Fibroblast of lung (primary cell): ENCODE measurements around the gene SPRING1. TPM values are rescaled to one million over a fixed set of nuclear protein-coding genes. Genes with fewer than 3 reads are reported as not detected.
A peak's percentile ranks its signal among the peaks of the same experiment; 100 is the strongest.

Experiments used
- DNase-seq, 2 donors: peaks; one replicate each; pipeline versions ENCODE4 v3.0.0 to v3.0.0-alpha.2; 2010; ENCODE audit warnings: low read depth in 2 of 2
- H2AFZ ChIP-seq: 2 replicates; pipeline ENCODE4 v1.5.1; 2012; ENCODE audit warnings: low read length, control low read depth, inconsistent platforms
- H3K27ac ChIP-seq: 2 replicates; pipeline ENCODE4 v1.5.1; 2011; ENCODE audit warnings: low read length, control low read depth; ENCODE audit not compliant: insufficient read depth
- H3K27me3 ChIP-seq: 2 replicates; pipeline ENCODE4 v1.5.1; 2011; ENCODE audit warnings: mild to moderate bottlenecking, low read length; ENCODE audit not compliant: control insufficient read depth, insufficient read depth
- H3K36me3 ChIP-seq: 2 replicates; pipeline ENCODE4 v1.5.1; 2011; ENCODE audit warnings: low read length; ENCODE audit not compliant: control insufficient read depth, insufficient read depth
- H3K4me1 ChIP-seq: 2 replicates; pipeline ENCODE4 v1.5.1; 2011; ENCODE audit warnings: low read length; ENCODE audit not compliant: control insufficient read depth, insufficient read depth; ENCODE audit errors: extremely low read depth
- H3K4me2 ChIP-seq: 2 replicates; pipeline ENCODE4 v1.5.1; 2011; ENCODE audit warnings: low read length, control low read depth; ENCODE audit not compliant: insufficient read depth; ENCODE audit errors: extremely low read depth
- H3K4me3 ChIP-seq, 4 experiments: fragments of 200-600 bp in 1 of 4; sonication (generic) in 1 of 4; replicated peaks in 1 of 4; 2 replicates each; pipeline ENCODE4 v1.5.1; 2011 to 2016; ENCODE audit warnings: low read length in 4 of 4, low read depth in 3 of 4, mild to moderate bottlenecking in 3 of 4, control low read depth in 2 of 4, inconsistent platforms in 1 of 4, mixed read lengths in 1 of 4; ENCODE audit not compliant: insufficient read depth in 1 of 4; ENCODE audit errors: control extremely low read depth in 1 of 4
- H3K79me2 ChIP-seq: 2 replicates; pipeline ENCODE4 v1.5.1; 2012; ENCODE audit warnings: mild to moderate bottlenecking, low read length, inconsistent platforms; ENCODE audit not compliant: control insufficient read depth, insufficient read depth
- H3K9ac ChIP-seq: 2 replicates; pipeline ENCODE4 v1.5.1; 2011; ENCODE audit warnings: mild to moderate bottlenecking, low read length, control low read depth; ENCODE audit not compliant: insufficient read depth
- H3K9me3 ChIP-seq: 2 replicates; pipeline ENCODE4 v1.5.1; 2012; ENCODE audit warnings: low read depth, low read length; ENCODE audit not compliant: control insufficient read depth, insufficient read depth
- H4K20me1 ChIP-seq: 2 replicates; pipeline ENCODE4 v1.5.1; 2011; ENCODE audit warnings: low read length; ENCODE audit not compliant: control insufficient read depth, insufficient read depth; ENCODE audit errors: extremely low read depth
- EZH2 ChIP-seq: IDR thresholded peaks from 2 replicates; pipeline ENCODE4 v1.5.1; 2012; ENCODE audit warnings: low read length, control low read depth, mild to moderate bottlenecking; ENCODE audit errors: missing control alignments
- polyA plus RNA-seq, 2 donors: library from polyadenylated mRNA; depleted of rRNA in 1 of 2; stranded (reverse) in 1 of 2; unstranded in 1 of 2; fragments of >200 nt; gene quantifications; 2 replicates each; pipeline ENCODE4 v1.2.1, GENCODE V29; 2011 to 2012; ENCODE audit warnings: missing spikeins in 1 of 2
- total RNA-seq: library from RNA; depleted of rRNA; stranded (reverse); fragments of >200 nt; gene quantifications from 2 replicates; pipeline ENCODE4 v1.2.1, GENCODE V29; 2014
- TF ChIP-seq, protein P1 (sequence below), 2 donors: IDR thresholded peaks in 1 of 2; conservative IDR thresholded peaks in 1 of 2; 1 replicate in 1 of 2; 2 replicates in 1 of 2; pipeline ENCODE4 v1.5.1; 2011 to 2012; ENCODE audit warnings: low read length in 2 of 2, control low read depth in 1 of 2, inconsistent platforms in 1 of 2, low read depth in 1 of 2, mild to moderate bottlenecking in 1 of 2

The SPRING1 gene
- total and polyA plus RNA-seq, 2 donors (not counting 1 experiment from before 2014, with no cell fraction given) = 14.6 to 18.8 TPM

DNA sequence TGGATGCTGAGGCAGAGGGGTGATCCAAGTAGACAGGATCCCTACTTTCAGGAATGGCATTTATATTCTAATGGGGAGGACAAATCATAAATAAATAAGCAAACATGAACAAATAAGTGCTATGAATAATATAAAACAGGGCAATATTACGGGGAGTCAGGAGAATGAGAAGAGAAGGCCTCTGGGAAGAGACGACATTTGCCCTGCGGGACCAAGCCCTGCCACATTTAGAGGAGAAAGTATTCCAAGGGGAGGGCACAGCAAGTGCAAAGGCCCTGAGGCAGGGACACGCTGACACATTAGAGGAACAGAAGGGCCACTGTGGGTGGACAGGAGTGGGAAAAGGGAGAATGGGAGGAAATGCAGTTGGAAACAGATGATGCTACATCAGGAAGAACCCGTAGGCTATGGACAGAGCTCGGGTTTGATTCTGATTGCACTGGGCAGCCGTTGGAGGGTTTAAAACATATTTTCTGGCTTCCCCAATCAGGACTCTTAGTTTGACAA is 1.6 kb upstream of the SPRING1 start:
- Histone ChIP-seq H3K27ac (no peak overlapping the region), H3K4me1 (no peaks in the 10 kb centered on the region), H3K9ac (no peak overlapping the region), H3K4me3 (no peak overlapping the region), H3K27me3 (no peaks in the 10 kb centered on the region), H3K79me2 (peaks cover 22% of the 10 kb centered on the region), H2AFZ (no peak overlapping the region), H3K4me2 (no peak overlapping the region), H4K20me1 (no peaks in the 10 kb centered on the region), H3K36me3 (no peaks in the 10 kb centered on the region), H3K9me3 (no peaks in the 10 kb centered on the region)
- TF ChIP-seq, protein P1, sequence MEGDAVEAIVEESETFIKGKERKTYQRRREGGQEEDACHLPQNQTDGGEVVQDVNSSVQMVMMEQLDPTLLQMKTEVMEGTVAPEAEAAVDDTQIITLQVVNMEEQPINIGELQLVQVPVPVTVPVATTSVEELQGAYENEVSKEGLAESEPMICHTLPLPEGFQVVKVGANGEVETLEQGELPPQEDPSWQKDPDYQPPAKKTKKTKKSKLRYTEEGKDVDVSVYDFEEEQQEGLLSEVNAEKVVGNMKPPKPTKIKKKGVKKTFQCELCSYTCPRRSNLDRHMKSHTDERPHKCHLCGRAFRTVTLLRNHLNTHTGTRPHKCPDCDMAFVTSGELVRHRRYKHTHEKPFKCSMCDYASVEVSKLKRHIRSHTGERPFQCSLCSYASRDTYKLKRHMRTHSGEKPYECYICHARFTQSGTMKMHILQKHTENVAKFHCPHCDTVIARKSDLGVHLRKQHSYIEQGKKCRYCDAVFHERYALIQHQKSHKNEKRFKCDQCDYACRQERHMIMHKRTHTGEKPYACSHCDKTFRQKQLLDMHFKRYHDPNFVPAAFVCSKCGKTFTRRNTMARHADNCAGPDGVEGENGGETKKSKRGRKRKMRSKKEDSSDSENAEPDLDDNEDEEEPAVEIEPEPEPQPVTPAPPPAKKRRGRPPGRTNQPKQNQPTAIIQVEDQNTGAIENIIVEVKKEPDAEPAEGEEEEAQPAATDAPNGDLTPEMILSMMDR (conservative IDR thresholded peaks at IDR 0.05 in 1 of 2, IDR thresholded peaks at IDR 0.05 in 1 of 2; ENCODE audit: low read depth in 1 of 2, low read length in 2 of 2) = no peak
- TF ChIP-seq EZH2 = no peak
- no peak for DNase-seq

- H3K36me3 ChIP-seq = no peaks in the 10 kb centered on the region
- H3K9ac ChIP-seq = peak overlapping the region; percentile 72
- H3K4me1 ChIP-seq = no peaks in the 10 kb centered on the region
- DNase-seq = no peak
- TF ChIP-seq EZH2 = no peak
- TF ChIP-seq, protein P1 (conservative IDR thresholded peaks at IDR 0.05 in 1 of 2, IDR thresholded peaks at IDR 0.05 in 1 of 2; ENCODE audit: low read depth in 1 of 2, low read length in 2 of 2) = no peak
- H3K9me3 ChIP-seq = no peaks in the 10 kb centered on the region
- peak overlapping the region; percentile 75 for H3K27ac ChIP-seq
- H3K4me3 ChIP-seq = peak overlapping the region; percentile 73 to 93 (median 84)
- H4K20me1 ChIP-seq = no peaks in the 10 kb centered on the region
- peak overlapping the region; percentile 92 for H3K4me2 ChIP-seq
- peak overlapping the region; percentile 80 for H2AFZ ChIP-seq
- H3K27me3 ChIP-seq = no peaks in the 10 kb centered on the region
- peaks cover 24% of the 10 kb centered on the region for H3K79me2 ChIP-seq
Observed at GRCh38 chr12:116736962-116737773, 701 bp downstream of the SPRING1 start.

DNA sequence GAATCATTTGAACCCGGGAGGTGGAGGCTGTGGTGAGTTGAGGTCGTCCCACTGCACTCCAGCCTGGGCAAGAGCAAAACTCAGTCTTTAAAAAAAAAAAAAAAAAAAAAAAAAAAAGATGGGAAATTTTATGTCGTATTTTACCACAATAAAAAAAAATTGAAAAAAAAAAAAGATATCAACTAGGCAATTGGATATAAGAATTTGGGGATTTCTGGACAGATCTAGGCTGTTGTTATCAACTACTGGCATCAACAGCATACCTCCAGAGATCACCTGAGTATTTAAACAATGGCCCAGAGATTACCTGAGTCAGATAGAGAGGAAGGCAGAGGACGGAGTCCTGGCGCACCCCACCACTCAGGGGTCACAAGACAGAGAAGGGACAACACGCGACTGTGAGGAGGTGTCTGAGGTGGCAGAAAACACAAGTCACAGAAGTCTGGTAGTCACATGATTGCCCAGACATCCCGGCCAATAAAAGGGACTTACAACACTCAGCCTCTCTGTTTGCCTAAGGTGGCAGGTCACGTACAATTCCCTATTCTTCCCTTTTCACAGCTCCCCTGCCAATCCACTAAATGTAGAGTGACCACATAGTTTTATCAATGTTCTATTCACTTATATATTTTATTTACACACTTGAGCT is 1.8 kb downstream of the SPRING1 start:
- H3K9ac ChIP-seq = no peak overlapping the region

More for the DNA sequence above, 1.8 kb downstream of the SPRING1 start:
- H3K27ac ChIP-seq = no peak overlapping the region
- H3K4me3 ChIP-seq = peak overlapping the region; percentile 73 to 93 (median 84)
- H3K9me3 ChIP-seq = no peaks in the 10 kb centered on the region
- H3K27me3 ChIP-seq = no peaks in the 10 kb centered on the region
- peak overlapping the region; percentile 92 for H3K4me2 ChIP-seq
- H3K36me3 ChIP-seq = no peaks in the 10 kb centered on the region
- no peaks in the 10 kb centered on the region for H3K4me1 ChIP-seq
- no peak for DNase-seq
- H2AFZ ChIP-seq = no peak overlapping the region
- peaks cover 28% of the 10 kb centered on the region for H3K79me2 ChIP-seq
- no peaks in the 10 kb centered on the region for H4K20me1 ChIP-seq
- TF ChIP-seq, protein P1 (conservative IDR thresholded peaks at IDR 0.05 in 1 of 2, IDR thresholded peaks at IDR 0.05 in 1 of 2; ENCODE audit: low read depth in 1 of 2, low read length in 2 of 2) = no peak
- no peak for TF ChIP-seq EZH2
